H1 (cell line): ENCODE results near the gene PLIN4. TPM values are rescaled to one million over a fixed set of nuclear protein-coding genes. Genes with fewer than 3 reads are reported as not detected.

Experiments
- CTCF ChIA-PET: fragments of 300-600 bp; sonication (Branson Sonifier 250); formaldehyde crosslinking; loops from one replicate; lab custom pipeline; 2021; ENCODE audit not compliant: partially characterized antibody; lab: Charles Lee
- POLR2A ChIA-PET: fragments of 300-600 bp; sonication (Branson Sonifier 250); formaldehyde crosslinking; loops from one replicate; lab custom pipeline; 2021; ENCODE audit warnings: inconsistent platforms; ENCODE audit not compliant: partially characterized antibody; lab: Charles Lee
- DNase-seq, 2 experiments: peaks; one replicate each; pipeline versions ENCODE4 v3.0.0 to v3.0.0-alpha.2; 2010 to 2022; ENCODE audit warnings: low spot score in 2 of 2, low read depth in 1 of 2, mixed read lengths in 1 of 2
- FAIRE-seq: peaks from 2 replicates; lab custom pipeline; 2011; peaks lifted over from hg19 to GRCh38; lab: Jason Lieb, UNC
- H2AFZ ChIP-seq: 2 replicates; pipeline ENCODE4 v1.8.1; 2012; ENCODE audit warnings: low read length, inconsistent platforms
- H2AK5ac ChIP-seq: 2 replicates; pipeline ENCODE4 v1.6.1; 2013; ENCODE audit warnings: low read depth, low read length
- H2BK120ac ChIP-seq: replicated peaks from 2 replicates; pipeline ENCODE3; 2013; ENCODE audit warnings: low read depth, low read length, inconsistent platforms
- H2BK12ac ChIP-seq: 2 replicates; pipeline ENCODE4 v1.6.1; 2013; ENCODE audit warnings: low read depth, low read length
- H2BK15ac ChIP-seq: 2 replicates; pipeline ENCODE4 v1.6.1; 2013; ENCODE audit warnings: low read length
- H2BK20ac ChIP-seq: 2 replicates; pipeline ENCODE4 v1.6.1; 2013; ENCODE audit warnings: low read length
- H2BK5ac ChIP-seq: 2 replicates; pipeline ENCODE4 v1.6.1; 2013; ENCODE audit warnings: low read depth, low read length
- H3K14ac ChIP-seq: 2 replicates; pipeline ENCODE4 v1.6.1; 2013; ENCODE audit warnings: inconsistent platforms; ENCODE audit not compliant: insufficient read length
- H3K18ac ChIP-seq: 2 replicates; pipeline ENCODE4 v1.6.1; 2013; ENCODE audit warnings: low read length; ENCODE audit errors: extremely low read depth
- H3K23ac ChIP-seq: 2 replicates; pipeline ENCODE4 v1.6.1; 2013; ENCODE audit warnings: inconsistent platforms; ENCODE audit not compliant: insufficient read length
- H3K23me2 ChIP-seq: 2 replicates; pipeline ENCODE4 v1.6.1; 2013; ENCODE audit warnings: low read depth, low read length
- H3K27ac ChIP-seq: 2 replicates; pipeline ENCODE4 v1.6.1; 2011; ENCODE audit warnings: low read depth, low read length, inconsistent platforms
- H3K27me3 ChIP-seq, 4 experiments: replicated peaks in 1 of 4; 1 replicate in 1 of 4; 2 replicates in 3 of 4; pipeline versions ENCODE4 v1.6.1 to v1.8.1; 2011 to 2013; ENCODE audit warnings: low read length in 3 of 4, mild to moderate bottlenecking in 3 of 4, inconsistent platforms in 2 of 4, mixed read lengths in 2 of 4, moderate library complexity in 1 of 4; ENCODE audit not compliant: control insufficient read depth in 3 of 4, insufficient read depth in 3 of 4; ENCODE audit errors: extremely low read depth in 1 of 4
- H3K36me3 ChIP-seq, 4 experiments: 2 replicates each; pipeline versions ENCODE4 v1.6.1 to v1.8.1; 2011 to 2013; ENCODE audit warnings: mild to moderate bottlenecking in 4 of 4, low read length in 3 of 4, moderate library complexity in 2 of 4, control low read depth in 1 of 4, inconsistent platforms in 1 of 4; ENCODE audit not compliant: insufficient read depth in 4 of 4, control insufficient read depth in 2 of 4
- H3K4ac ChIP-seq: replicated peaks from 2 replicates; pipeline ENCODE3; 2013; ENCODE audit warnings: low read length, low read depth, mixed read lengths, inconsistent platforms; ENCODE audit not compliant: insufficient read length
- H3K4me1 ChIP-seq, 4 experiments: replicated peaks in 1 of 4; 1 replicate in 1 of 4; 2 replicates in 3 of 4; pipeline versions ENCODE4 v1.6.1 to v1.8.1; 2011 to 2013; ENCODE audit warnings: low read length in 3 of 4, inconsistent platforms in 2 of 4, mixed read lengths in 1 of 4; ENCODE audit not compliant: insufficient read depth in 4 of 4, control insufficient read depth in 3 of 4
- H3K4me2 ChIP-seq, 2 experiments: 2 replicates each; pipeline versions ENCODE4 v1.6.1 to v1.8.1; 2011 to 2013; ENCODE audit warnings: low read depth in 2 of 2, low read length in 2 of 2, control low read depth in 1 of 2, inconsistent platforms in 1 of 2, mild to moderate bottlenecking in 1 of 2; ENCODE audit not compliant: insufficient read depth in 1 of 2
- H3K4me3 ChIP-seq, 4 experiments: fragments of 200-600, 300-600 bp in 1 of 4; sonication (generic), shearing (Covaris generic), sonication (Bioruptor Twin) in 1 of 4; 2 replicates each; pipeline versions ENCODE4 v1.5.1 to v1.8.1; 2011 to 2016; ENCODE audit warnings: low read length in 4 of 4, low read depth in 3 of 4, control low read depth in 2 of 4, inconsistent platforms in 2 of 4, mild to moderate bottlenecking in 2 of 4, mixed read lengths in 1 of 4, moderate library complexity in 1 of 4; ENCODE audit not compliant: insufficient read depth in 2 of 4; ENCODE audit errors: extremely low read depth in 1 of 4
- H3K56ac ChIP-seq: replicated peaks from 2 replicates; pipeline ENCODE3; 2013; ENCODE audit warnings: low read depth, mild to moderate bottlenecking, mixed read lengths, low read length, inconsistent platforms; ENCODE audit not compliant: insufficient read length
- H3K79me1 ChIP-seq: 2 replicates; pipeline ENCODE4 v1.6.1; 2013; ENCODE audit warnings: low read depth, low read length, control low read depth
- H3K79me2 ChIP-seq, 2 experiments: 2 replicates each; pipeline versions ENCODE4 v1.6.1 to v1.8.1; 2012 to 2013; ENCODE audit warnings: low read length in 2 of 2, mild to moderate bottlenecking in 2 of 2, inconsistent platforms in 1 of 2; ENCODE audit not compliant: insufficient read depth in 2 of 2, control insufficient read depth in 1 of 2
- H3K9ac ChIP-seq, 4 experiments: replicated peaks in 1 of 4; 1 replicate in 1 of 4; 2 replicates in 3 of 4; pipeline versions ENCODE4 v1.6.1 to v1.8.1; 2011 to 2013; ENCODE audit warnings: low read depth in 3 of 4, low read length in 3 of 4, control low read depth in 2 of 4, mild to moderate bottlenecking in 2 of 4, moderate library complexity in 2 of 4, inconsistent platforms in 1 of 4; ENCODE audit errors: extremely low read depth in 1 of 4
- H3K9me3 ChIP-seq, 2 experiments: 2 replicates each; pipeline versions ENCODE4 v1.6.1 to v1.8.1; 2012 to 2013; ENCODE audit warnings: mild to moderate bottlenecking in 2 of 2, moderate library complexity in 2 of 2, control low read depth in 1 of 2, inconsistent platforms in 1 of 2, low read depth in 1 of 2, low read length in 1 of 2, mixed read lengths in 1 of 2; ENCODE audit not compliant: insufficient read depth in 2 of 2
- H4K20me1 ChIP-seq, 2 experiments: replicated peaks in 1 of 2; 2 replicates each; pipeline versions ENCODE3 to v1.8.1; 2011 to 2013; ENCODE audit warnings: inconsistent platforms in 2 of 2, low read length in 2 of 2, mild to moderate bottlenecking in 1 of 2; ENCODE audit not compliant: insufficient read depth in 2 of 2, control insufficient read depth in 1 of 2
- H4K5ac ChIP-seq: 2 replicates; pipeline ENCODE4 v1.6.1; 2013; ENCODE audit warnings: low read length, low read depth, mixed read lengths, inconsistent platforms; ENCODE audit not compliant: insufficient read length
- H4K8ac ChIP-seq: 2 replicates; pipeline ENCODE4 v1.8.0; 2013; ENCODE audit warnings: mild to moderate bottlenecking, moderate library complexity, low read length, inconsistent platforms; ENCODE audit not compliant: insufficient read depth; ENCODE audit errors: extremely low read depth
- H4K91ac ChIP-seq: replicated peaks from 2 replicates; pipeline ENCODE3; 2013; ENCODE audit warnings: low read length, mixed read lengths, inconsistent platforms; ENCODE audit not compliant: insufficient read length
- ATF2 ChIP-seq: IDR thresholded peaks from 2 replicates; pipeline ENCODE4 v1.6.1; 2012; ENCODE audit warnings: low read length, inconsistent platforms
- BACH1 ChIP-seq: IDR thresholded peaks from 2 replicates; pipeline ENCODE4 v1.6.1; 2012; ENCODE audit warnings: low read length, improper control_type of control experiment
- E2F6 ChIP-seq: IDR thresholded peaks from 2 replicates; pipeline ENCODE4 v1.6.1; 2012; ENCODE audit warnings: inconsistent platforms
- EP300 ChIP-seq, 2 experiments: IDR thresholded peaks; 1 replicate in 1 of 2; 2 replicates in 1 of 2; pipeline ENCODE4 v1.6.1; 2011 to 2012; ENCODE audit warnings: low read depth in 2 of 2, low read length in 2 of 2, mild to moderate bottlenecking in 2 of 2, borderline replicate concordance in 1 of 2, inconsistent platforms in 1 of 2, moderate library complexity in 1 of 2
- HDAC2 ChIP-seq, 2 experiments: fragments of 300-600 bp in 1 of 2; sonication (generic) in 1 of 2; IDR thresholded peaks; 2 replicates each; pipeline ENCODE4 v1.6.1; 2011 to 2012; ENCODE audit warnings: low read depth in 2 of 2, low read length in 2 of 2, mild to moderate bottlenecking in 2 of 2, moderate library complexity in 2 of 2, borderline replicate concordance in 1 of 2, inconsistent platforms in 1 of 2
- KDM5A ChIP-seq: fragments of 200-600 bp; IDR thresholded peaks from 2 replicates; pipeline ENCODE4 v1.7.1; 2012; ENCODE audit warnings: mild to moderate bottlenecking, low read length, inconsistent platforms, mixed read lengths
- MAX ChIP-seq: IDR thresholded peaks from 2 replicates; pipeline ENCODE4 v1.6.1; 2012; ENCODE audit warnings: inconsistent platforms
- POLR2A ChIP-seq, 2 experiments: IDR thresholded peaks; 1 replicate in 1 of 2; 2 replicates in 1 of 2; pipeline ENCODE4 v1.6.1; 2011; ENCODE audit warnings: low read depth in 2 of 2, low read length in 2 of 2, mild to moderate bottlenecking in 2 of 2; ENCODE audit errors: control extremely low read depth in 1 of 2
- SIRT6 ChIP-seq: IDR thresholded peaks from one replicate; pipeline ENCODE4 v1.7.1; 2012; ENCODE audit warnings: low read length, inconsistent platforms
- SUZ12 ChIP-seq: fragments of 200-600 bp; sonication (generic); IDR thresholded peaks from 2 replicates; pipeline ENCODE4 v1.6.1; 2012; ENCODE audit warnings: mild to moderate bottlenecking, inconsistent platforms, low read length, moderate library complexity, mixed read lengths
- WGBS, 2 experiments: shearing (Covaris generic) in 1 of 2; methylation state at CpG; one replicate each; pipeline versions ENCODE4 v1.1.6 to v1.1.7; 2013 to 2015; ENCODE audit warnings: low lambda C conversion rate in 2 of 2, mixed read lengths in 2 of 2, inconsistent platforms in 1 of 2, low coverage in 1 of 2, missing lambda C conversion rate in 1 of 2; ENCODE audit not compliant: insufficient replicate concordance in 2 of 2, insufficient coverage in 1 of 2, insufficient read length in 1 of 2; ENCODE audit errors: extremely low coverage in 1 of 2, missing lambda C conversion rate in 1 of 2; 5-methylcytosine and 5-hydroxymethylcytosine counted together
- polyA plus RNA-seq, 7 experiments: library from polyadenylated mRNA; depleted of rRNA in 3 of 7; stranded (reverse) in 5 of 7; unstranded in 2 of 7; fragments of >200 nt in 5 of 7; fragments of 200-250 nt in 2 of 7; gene quantifications; 1 replicate in 5 of 7; 2 replicates in 1 of 7; 4 replicates in 1 of 7; pipeline versions ENCODE4 v1.2.1 to v1.2.3, GENCODE V29; 2011 to 2013; ENCODE audit warnings: missing spikeins in 2 of 7, mixed read lengths in 2 of 7
- total RNA-seq: library from RNA; stranded (reverse); fragmentation: NEBNext Ultra II Directional; extraction: Animal tissue kit (Norgen Biotek cat#: 25700); gene quantifications from 2 replicates; pipeline ENCODE4 v1.2.1, GENCODE V29; 2021

PLIN4 gene
- total and polyA plus RNA-seq, 2 of the 8 experiments (the other 6 are each of a cell fraction or from before 2014, with no cell fraction given): 0.35 to 0.45 TPM

GRCh38 chr19:4531562-4532165, 13.4 kb upstream of the PLIN4 start:
- Histone ChIP-seq H3K9ac (no peak overlapping the region), H4K20me1 (peaks cover 0 to 3% of the 10 kb centered on the region in 2 experiments), H4K8ac (no peak overlapping the region), H2BK5ac (no peak overlapping the region), H3K23ac (no peak overlapping the region), H2BK120ac (no peak overlapping the region), H3K18ac (no peak overlapping the region), H2BK15ac (no peak overlapping the region), H3K79me1 (no peaks in the 10 kb centered on the region), H4K5ac (no peak overlapping the region), H3K4me2 (no peak overlapping the region), H3K79me2 (no peaks in the 10 kb centered on the region), H3K23me2 (peaks cover 4% of the 10 kb centered on the region; the same call in 1 of the 2 replicates), H3K4me1 (peaks cover 0 to 4% (median 3%) of the 10 kb centered on the region in 4 experiments; a peak in 3 of 7 replicates), H3K4ac (no peak overlapping the region), H3K27me3 (peaks cover 0 to 18% (median 15%) of the 10 kb centered on the region in 4 experiments; a peak in 4 of 7 replicates), H2AFZ (no peak overlapping the region), H3K9me3 (no peaks in the 10 kb centered on the region), H4K91ac (no peak overlapping the region), H3K56ac (no peak overlapping the region), H3K14ac (no peak overlapping the region), H2BK12ac (no peak overlapping the region), H3K36me3 (no peaks in the 10 kb centered on the region), H2AK5ac (no peak overlapping the region), H3K4me3 (no peak overlapping the region), H2BK20ac (no peak overlapping the region), H3K27ac (no peak overlapping the region)
- 82% methylated on average over 25 of the region's 28 CpGs; no CpG with 5 or more reads in 1 of the 2 experiments for WGBS, 2 experiments
- CTCF ChIA-PET: interaction anchor here (0.6 to 11.6 kb wide), 3 partner anchors 8 to 68 kb away, joined by 3 to 174 read pairs (median 3); no protein-coding TSS in a partner anchor
- POLR2A ChIA-PET: no interaction called here
- FAIRE-seq (no peak), DNase-seq (no peak)
- TF ChIP-seq MAX (no peak), EP300 (IDR thresholded peaks at IDR 0.05; ENCODE audit: borderline replicate concordance in 1 of 2, low read depth in 2 of 2, low read length in 2 of 2) (no peak), SUZ12 (no peak), SIRT6 (no peak), BACH1 (no peak), HDAC2 (IDR thresholded peaks at IDR 0.05; ENCODE audit: borderline replicate concordance in 1 of 2, low read depth in 2 of 2, low read length in 2 of 2) (no peak), POLR2A (IDR thresholded peaks at IDR 0.05; ENCODE audit: control extremely low read depth in 1 of 2, low read depth in 2 of 2, low read length in 2 of 2) (no peak), ATF2 (no peak), KDM5A (no peak), E2F6 (no peak)
